Adrenal gland (tissue), 12 donors: Measurements from ENCODE around the gene MAP3K20. TPM values are rescaled to one million over a fixed set of nuclear protein-coding genes. Genes with fewer than 3 reads are reported as not detected.

ENCODE experiments used
- DNase-seq, 7 donors: peaks; one replicate each; pipeline ENCODE4 v3.0.0-alpha.2; 2019 to 2020
- H3K27ac ChIP-seq, 5 donors: fragments of 200-600 bp; sonication (generic) in 4 of 5; 1 replicate in 3 of 5; 2 replicates in 2 of 5; pipeline versions ENCODE4 v1.5.1 to v1.8.0; 2016 to 2020; ENCODE audit warnings: mild to moderate bottlenecking in 1 of 5
- H3K27me3 ChIP-seq: fragments of 200-600 bp; 2 replicates; pipeline ENCODE4 v1.8.0; 2021
- H3K36me3 ChIP-seq, 2 donors: fragments of 200-600 bp; replicated peaks in 1 of 2; 1 replicate in 1 of 2; 2 replicates in 1 of 2; pipeline versions ENCODE4 v1.5.1 to v1.8.0; 2018 to 2022
- H3K4me1 ChIP-seq, 2 donors: fragments of 200-600 bp; replicated peaks in 1 of 2; 1 replicate in 1 of 2; 2 replicates in 1 of 2; pipeline versions ENCODE4 v1.5.1 to v1.8.0; 2018 to 2021
- H3K4me3 ChIP-seq, 4 donors: fragments of 200-600 bp; sonication (generic) in 3 of 4; one replicate each; pipeline ENCODE4 v1.5.1; 2016 to 2018
- H3K9me3 ChIP-seq, 3 donors: fragments of 200-600 bp; sonication (generic) in 1 of 3; replicated peaks in 1 of 3; 1 replicate in 2 of 3; 2 replicates in 1 of 3; pipeline versions ENCODE4 v1.5.1 to v1.8.0; 2016 to 2021
- POLR2A ChIP-seq, 2 donors: fragments of 450-650 bp; IDR thresholded peaks; one replicate each; pipeline ENCODE4 v1.6.1; 2017; ENCODE audit warnings: antibody characterized with exemption in 2 of 2, mild to moderate bottlenecking in 2 of 2, moderate library complexity in 1 of 2
- WGBS, 4 donors: extraction: QIAGEN DNeasy Blood & Tissue Kit in 2 of 4; methylation state at CpG; one replicate each; pipeline versions ENCODE4 v1.1.5 to v1.1.7; 2013 to 2017; 5-methylcytosine and 5-hydroxymethylcytosine counted together
- intact Hi-C, 2 donors: fragments of 100-400 bp; cut with DNase I; formaldehyde crosslinking; loops; one replicate each; pipeline versions ENCODE4 v1.14.1 to v1.15.0; 2022 to 2023
- polyA plus RNA-seq, 3 donors: library from polyadenylated mRNA; stranded (reverse); fragments of 200-250 nt in 2 of 3; fragments of 350-450 nt in 1 of 3; fragmentation: Illumina TruSeq in 1 of 3; extraction: RNeasy Lipid Tissue Mini Kit (QIAGEN cat#74804) in 1 of 3; gene quantifications; one replicate each; pipeline ENCODE4 v1.2.3, GENCODE V29; 2013 to 2014
- total RNA-seq, 9 donors: library from RNA; depleted of rRNA in 4 of 9; stranded (reverse); fragments of >200 nt in 4 of 9; fragments of 120-200 nt in 1 of 9; fragmentation: NEBNext Ultra II Directional in 1 of 9; extraction: Animal tissue kit (Norgen Biotek cat#: 25700) in 1 of 9; gene quantifications; one replicate each; pipeline versions ENCODE4 v1.1.0 to v1.2.4, GENCODE V29; 2013 to 2023
- TF ChIP-seq, protein P1 (sequence below), 6 experiments: fragments of 450-650 bp in 4 of 6; fragments of 200-600 bp in 2 of 6; sonication (generic) in 1 of 6; IDR thresholded peaks; 1 replicate in 5 of 6; 2 replicates in 1 of 6; pipeline versions ENCODE4 v1.5.1 to v1.8.0; 2016 to 2021; ENCODE audit warnings: antibody characterized with exemption in 6 of 6, mild to moderate bottlenecking in 2 of 6, moderate library complexity in 1 of 6
- donor health status: healthy with polysubstance abuse.
- donor health status: Bipolar disorder and iron deficiency.
- donor health status: DM: yes; HTN: yes; CAD: no.
- donor health status: DM: no; HTN: no; CAD: no.
- donor health status: DM: no; HTN: no; CAD: no.
- donor health status: DM: yes; HTN: yes; CAD: no.

MAP3K20 gene
- total and polyA plus RNA-seq, 12 donors, result 8.1 to 54.2 (median 25.4) TPM

DNA sequence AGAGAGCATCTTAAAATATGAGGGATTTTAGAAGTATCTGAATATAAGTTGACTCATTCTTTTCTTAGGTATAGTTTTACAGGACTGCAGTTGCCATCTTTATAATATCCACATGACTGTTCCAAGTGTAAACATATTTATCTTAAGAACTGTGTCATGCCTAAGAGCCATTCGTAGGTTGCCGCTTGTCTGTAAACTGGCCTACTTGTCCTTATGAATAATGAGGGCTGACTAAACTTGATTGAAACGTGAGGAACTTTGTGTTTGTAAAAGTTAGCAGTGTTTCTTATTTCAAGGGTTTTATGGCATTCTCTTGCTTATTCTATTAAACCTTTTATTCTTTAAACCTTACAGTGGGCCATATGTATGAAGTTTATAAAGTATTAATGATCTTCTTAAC lies 99.6 kb downstream of the MAP3K20 start:
- TF ChIP-seq, protein P1, sequence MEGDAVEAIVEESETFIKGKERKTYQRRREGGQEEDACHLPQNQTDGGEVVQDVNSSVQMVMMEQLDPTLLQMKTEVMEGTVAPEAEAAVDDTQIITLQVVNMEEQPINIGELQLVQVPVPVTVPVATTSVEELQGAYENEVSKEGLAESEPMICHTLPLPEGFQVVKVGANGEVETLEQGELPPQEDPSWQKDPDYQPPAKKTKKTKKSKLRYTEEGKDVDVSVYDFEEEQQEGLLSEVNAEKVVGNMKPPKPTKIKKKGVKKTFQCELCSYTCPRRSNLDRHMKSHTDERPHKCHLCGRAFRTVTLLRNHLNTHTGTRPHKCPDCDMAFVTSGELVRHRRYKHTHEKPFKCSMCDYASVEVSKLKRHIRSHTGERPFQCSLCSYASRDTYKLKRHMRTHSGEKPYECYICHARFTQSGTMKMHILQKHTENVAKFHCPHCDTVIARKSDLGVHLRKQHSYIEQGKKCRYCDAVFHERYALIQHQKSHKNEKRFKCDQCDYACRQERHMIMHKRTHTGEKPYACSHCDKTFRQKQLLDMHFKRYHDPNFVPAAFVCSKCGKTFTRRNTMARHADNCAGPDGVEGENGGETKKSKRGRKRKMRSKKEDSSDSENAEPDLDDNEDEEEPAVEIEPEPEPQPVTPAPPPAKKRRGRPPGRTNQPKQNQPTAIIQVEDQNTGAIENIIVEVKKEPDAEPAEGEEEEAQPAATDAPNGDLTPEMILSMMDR (IDR thresholded peaks at IDR 0.05), result no peak
- TF ChIP-seq POLR2A (IDR thresholded peaks at IDR 0.05), result no peak
- Histone ChIP-seq H3K27me3 (no peaks in the 10 kb centered on the region), H3K36me3 (no peaks in the 10 kb centered on the region), H3K27ac (no peak overlapping the region), H3K4me3 (no peak overlapping the region), H3K9me3 (no peaks in the 10 kb centered on the region), H3K4me1 (no peaks in the 10 kb centered on the region)
- intact Hi-C loops, result no loop called here
- no peak for DNase-seq
- 58 to 72% (median 60%) methylated on average over 3 of the region's 3 CpGs for WGBS, 4 donors

DNA sequence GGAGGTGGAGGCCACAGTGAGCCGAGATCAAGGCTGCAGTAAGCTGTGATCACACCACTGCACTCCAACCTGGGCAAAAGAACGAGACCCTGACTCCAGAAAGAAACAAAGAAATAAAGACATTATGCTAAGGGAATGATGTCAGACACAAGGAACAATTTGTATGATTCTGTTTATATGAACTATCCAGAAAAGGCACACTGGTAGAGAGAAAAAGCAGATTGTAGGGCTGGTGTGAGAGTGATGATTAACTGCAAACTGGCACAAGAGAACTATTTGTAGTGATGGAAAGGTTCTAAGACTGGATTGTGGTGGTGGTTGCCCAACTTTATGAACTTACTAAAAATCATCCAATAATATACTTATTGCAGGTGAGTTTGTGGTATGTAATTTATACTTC lies 106.3 kb downstream of the MAP3K20 start:
- no peak overlapping the region for H3K4me3 ChIP-seq
- no peaks in the 10 kb centered on the region for H3K9me3 ChIP-seq
- H3K27me3 ChIP-seq, result no peaks in the 10 kb centered on the region
- H3K27ac ChIP-seq, result no peak overlapping the region
- no peak for TF ChIP-seq POLR2A (IDR thresholded peaks at IDR 0.05)
- TF ChIP-seq, protein P1 (IDR thresholded peaks at IDR 0.05), result no peak
- DNase-seq, result no peak
- no peaks in the 10 kb centered on the region for H3K4me1 ChIP-seq
- no peaks in the 10 kb centered on the region for H3K36me3 ChIP-seq
- 91 to 100% (median 97%) methylated on average over 2 of the region's 2 CpGs for WGBS, 4 donors
- intact Hi-C loops, result no loop called here

DNA sequence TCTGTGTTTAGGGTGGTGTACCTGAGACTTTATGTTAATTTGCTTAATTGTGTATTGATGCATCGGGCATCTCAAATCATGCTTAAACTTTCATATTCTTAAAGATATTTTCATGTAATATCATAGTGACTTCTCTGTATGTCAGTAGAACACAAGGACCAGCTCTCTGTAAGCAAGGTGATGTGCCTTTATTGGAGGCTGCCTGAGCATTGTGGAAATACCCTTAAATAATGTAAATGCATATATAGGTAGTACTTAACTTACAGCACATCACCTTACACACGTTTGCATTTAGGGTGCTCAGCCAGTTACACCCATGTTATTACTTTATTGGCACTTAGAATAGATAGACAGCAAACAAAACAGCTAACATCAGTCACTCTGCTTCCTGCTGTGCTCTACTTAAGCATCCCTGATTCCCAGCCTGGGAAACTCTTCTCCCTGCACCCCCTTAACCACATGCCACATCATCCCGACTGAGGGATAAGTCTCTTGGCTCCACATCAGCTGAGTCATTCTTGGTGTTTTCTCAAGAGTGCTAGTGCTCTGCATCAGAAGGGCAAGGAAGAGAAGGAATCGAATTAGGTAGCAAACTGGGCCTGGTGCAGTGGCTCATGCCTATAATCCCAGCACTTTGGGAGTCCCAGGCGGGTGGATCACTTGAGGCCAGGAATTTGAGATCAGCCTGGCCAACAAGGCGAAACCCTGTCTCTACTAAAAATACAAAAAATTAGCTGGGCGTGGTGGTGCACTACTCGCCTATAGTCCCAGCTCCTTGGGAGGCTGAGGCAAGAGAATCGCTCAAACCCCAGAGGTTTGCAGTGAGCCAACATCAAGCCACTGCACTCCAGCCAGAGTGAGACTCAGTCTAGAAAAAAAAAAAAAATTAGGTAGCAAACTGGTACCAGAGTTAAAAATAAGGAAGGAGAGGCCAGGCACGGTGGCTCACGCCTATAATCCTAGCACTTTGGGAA lies 108.7 kb downstream of the MAP3K20 start:
- no peaks in the 10 kb centered on the region for H3K27me3 ChIP-seq
- DNase-seq, result peak in 6 of 7 donors; percentile 23 to 68 (median 52)
- no peak overlapping the region for H3K4me3 ChIP-seq
- H3K36me3 ChIP-seq, result no peaks in the 10 kb centered on the region
- peaks cover 8 to 9% of the 10 kb centered on the region in 2 donors for H3K4me1 ChIP-seq
- WGBS, 4 donors, result 78 to 86% (median 83%) methylated on average over 11 of the region's 11 CpGs
- TF ChIP-seq, protein P1 (IDR thresholded peaks at IDR 0.05), result no peak
- no peak for TF ChIP-seq POLR2A (IDR thresholded peaks at IDR 0.05)
- H3K27ac ChIP-seq, result no peak overlapping the region
- intact Hi-C loops, result no loop called here
- H3K9me3 ChIP-seq, result no peaks in the 10 kb centered on the region

DNA sequence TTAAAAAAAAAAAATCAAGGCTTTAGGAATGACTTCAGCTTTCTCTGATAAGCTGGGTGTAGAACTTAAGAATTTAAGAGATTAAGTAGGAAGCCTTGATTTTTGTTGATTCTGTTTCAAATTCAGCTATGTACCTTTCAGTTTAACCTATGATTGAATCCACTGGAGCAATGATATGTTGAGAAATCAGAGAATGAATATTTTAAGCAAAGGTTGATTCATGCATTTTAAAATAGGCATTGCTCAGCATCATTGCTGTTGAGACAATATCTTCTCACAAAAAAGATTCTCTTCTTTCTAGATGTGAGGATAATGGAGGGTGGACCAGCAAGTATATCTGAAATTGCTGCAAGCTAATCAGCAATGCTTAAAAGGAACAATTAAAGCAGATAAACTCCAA lies 109.8 kb downstream of the MAP3K20 start:
- Histone ChIP-seq H3K9me3 (no peaks in the 10 kb centered on the region), H3K4me1 (peaks cover 8 to 9% of the 10 kb centered on the region in 2 donors)
- intact Hi-C loops, result no loop called here

More for the DNA sequence above, 109.8 kb downstream of the MAP3K20 start:
- Histone ChIP-seq H3K27me3 (no peaks in the 10 kb centered on the region), H3K4me3 (no peak overlapping the region), H3K36me3 (no peaks in the 10 kb centered on the region), H3K27ac (no peak overlapping the region)
- no peak for DNase-seq
- no peak for TF ChIP-seq POLR2A (IDR thresholded peaks at IDR 0.05)
- TF ChIP-seq, protein P1 (IDR thresholded peaks at IDR 0.05), result no peak
